M059J (cell line): ENCODE data around the gene KLHL4. TPM values are rescaled to one million over a fixed set of nuclear protein-coding genes. Genes with fewer than 3 reads are reported as not detected.
"Not testable (repeated sequence)": the region's sequence is repeated elsewhere in the genome, so short reads cannot be mapped to it uniquely, and the experiment has no call there.

Source experiments
- DNase-seq: peaks from one replicate; pipeline ENCODE4 v3.0.0-alpha.2; 2012; ENCODE audit warnings: low read depth
- total RNA-seq: library from RNA; depleted of rRNA; stranded (reverse); fragments of >200 nt; shearing (Covaris generic); gene quantifications from 2 replicates; pipeline ENCODE4 v1.2.3, GENCODE V29; 2014; rRNA removed

The KLHL4 gene
- 1.5 and 1.8 TPM in 2 replicates for total RNA-seq

- DNase-seq: peak; percentile 67
Measured at GRCh38 chrX:87517571-87518141, at the start of gene KLHL4. KLHL4 (plus strand) TSS chrX:87517802; CDS start chrX:87517894, 92 bp downstream.

- no peak for DNase-seq
Measured at GRCh38 chrX:87468941-87469340, 48.7 kb upstream of the KLHL4 start.

GRCh38 chrX:87475793-87476192, 41.8 kb upstream of the KLHL4 start:
- no peak for DNase-seq

GRCh38 chrX:87478703-87479102, 38.9 kb upstream of the KLHL4 start:
- DNase-seq: not testable (repeated sequence)

- no peak for DNase-seq
Measured at GRCh38 chrX:87489071-87489470, 28.5 kb upstream of the KLHL4 start.

GRCh38 chrX:87515836-87516235, 1.8 kb upstream of the KLHL4 start:
- no peak for DNase-seq

GRCh38 chrX:87516717-87517121, 883 bp upstream of the KLHL4 start:
- peak; percentile 55 for DNase-seq

GRCh38 chrX:87518504-87518903, 902 bp downstream of the KLHL4 start:
- DNase-seq: peak; percentile 1

GRCh38 chrX:87525771-87526229, 8.2 kb downstream of the KLHL4 start:
- DNase-seq: peak; percentile 62

- DNase-seq: no peak
Measured at GRCh38 chrX:87526281-87526680, 8.7 kb downstream of the KLHL4 start.

- DNase-seq: no peak
Measured at GRCh38 chrX:87528487-87528886, 10.9 kb downstream of the KLHL4 start.

- peak; percentile 7 for DNase-seq
Measured at GRCh38 chrX:87571964-87572363, 54.4 kb downstream of the KLHL4 start.

- DNase-seq: peak; percentile 35
Measured at GRCh38 chrX:87572901-87573300, 55.3 kb downstream of the KLHL4 start.

- DNase-seq: no peak
Measured at GRCh38 chrX:87578978-87579377, 61.4 kb downstream of the KLHL4 start.

- no peak for DNase-seq
Measured at GRCh38 chrX:87580862-87581261, 63.3 kb downstream of the KLHL4 start.

GRCh38 chrX:87582453-87582852, 64.9 kb downstream of the KLHL4 start:
- no peak for DNase-seq

- DNase-seq: no peak
Measured at GRCh38 chrX:87583679-87584078, 66.1 kb downstream of the KLHL4 start.

GRCh38 chrX:87616371-87616770, 98.8 kb downstream of the KLHL4 start:
- no peak for DNase-seq

- DNase-seq: peak; percentile 0
Measured at GRCh38 chrX:87621697-87622096, 104.1 kb downstream of the KLHL4 start.

GRCh38 chrX:87626996-87627395, 109.4 kb downstream of the KLHL4 start:
- DNase-seq: no peak

- DNase-seq: no peak
Measured at GRCh38 chrX:87634361-87634760, 116.8 kb downstream of the KLHL4 start.

- no peak for DNase-seq
Measured at GRCh38 chrX:87636533-87636932, 118.9 kb downstream of the KLHL4 start.

- not testable (repeated sequence) for DNase-seq
Measured at GRCh38 chrX:87641439-87641838, 123.8 kb downstream of the KLHL4 start.

GRCh38 chrX:87661761-87662160, 144.2 kb downstream of the KLHL4 start:
- DNase-seq: no peak
